HepG2 (cell line): ENCODE results near the gene NINL. TPM values are rescaled to one million over a fixed set of nuclear protein-coding genes. Genes with fewer than 3 reads are reported as not detected.

Experiments used
- ATAC-seq: fragments of 200-7000 bp; cut with Tn5 transposase; 3 replicates; pipeline ENCODE4 v1.9.1; 2020; ENCODE audit warnings: mild to moderate bottlenecking, moderate library complexity
- BruUV-seq: library from RNA; stranded (reverse); fragments of 400-500 nt; replicated peaks from 2 replicates; lab custom pipeline; 2021; lab: Mats Ljungman, UMichigan
- CTCF ChIA-PET: fragments of 300-600 bp; formaldehyde crosslinking; extraction: SDS; loops from one replicate; lab custom pipeline; 2021; ENCODE audit warnings: low total read pairs, inconsistent platforms, low intra/inter-chr PET ratio; lab: Yijun Ruan, JAX
- POLR2A ChIA-PET: fragments of 350-600 bp; sonication (Branson Sonifier 250); formaldehyde crosslinking; loops from one replicate; lab custom pipeline; 2020; ENCODE audit warnings: antibody characterized with exemption, inconsistent platforms; lab: Yijun Ruan, JAX
- DNase-seq: peaks from one replicate; pipeline ENCODE4 v3.0.0-alpha.2; 2015; ENCODE audit warnings: low spot score
- FAIRE-seq: peaks from 3 replicates; lab custom pipeline; 2011; peaks lifted over from hg19 to GRCh38; lab: Jason Lieb, UNC
- H2AFZ ChIP-seq: one replicate; pipeline ENCODE4 v1.6.1; 2011; ENCODE audit warnings: low read length, inconsistent platforms
- H3K27ac ChIP-seq: fragments of 300-600 bp; 3 replicates; pipeline ENCODE4 v1.8.0; 2011; ENCODE audit warnings: mixed run types, mild to moderate bottlenecking, mixed read lengths, low read length, inconsistent platforms; ENCODE audit not compliant: insufficient read depth; ENCODE audit errors: extremely low read length
- H3K27me3 ChIP-seq, 2 experiments: fragments of 200-600 bp in 1 of 2; 2 replicates in 1 of 2; 3 replicates in 1 of 2; pipeline versions ENCODE4 v1.6.0 to v1.8.0; 2011; ENCODE audit warnings: low read length in 2 of 2, mild to moderate bottlenecking in 2 of 2, moderate library complexity in 2 of 2, inconsistent platforms in 1 of 2; ENCODE audit not compliant: insufficient read depth in 2 of 2, control insufficient read depth in 1 of 2
- H3K36me3 ChIP-seq, 2 experiments: fragments of 200-600 bp in 1 of 2; replicated peaks in 1 of 2; 2 replicates in 1 of 2; 3 replicates in 1 of 2; pipeline versions ENCODE4 v1.5.1 to v1.8.0; 2011; ENCODE audit warnings: low read length in 2 of 2, inconsistent platforms in 1 of 2; ENCODE audit not compliant: insufficient read depth in 2 of 2, control insufficient read depth in 1 of 2
- H3K4me1 ChIP-seq: 2 replicates; pipeline ENCODE4 v1.5.1; 2012; ENCODE audit warnings: low read length, inconsistent platforms; ENCODE audit not compliant: insufficient read depth
- H3K4me2 ChIP-seq: 2 replicates; pipeline ENCODE4 v1.6.0; 2011; ENCODE audit warnings: low read depth, low read length, inconsistent platforms
- H3K4me3 ChIP-seq, 3 experiments: fragments of 200-600 bp in 1 of 3; sonication (generic), shearing (Covaris generic) in 1 of 3; replicated peaks in 1 of 3; 2 replicates each; pipeline ENCODE4 v1.5.1; 2011 to 2016; ENCODE audit warnings: low read length in 3 of 3, inconsistent platforms in 2 of 3, low read depth in 2 of 3, mild to moderate bottlenecking in 2 of 3, control low read depth in 1 of 3, mixed read lengths in 1 of 3; ENCODE audit not compliant: insufficient read depth in 1 of 3
- H3K79me2 ChIP-seq: one replicate; pipeline ENCODE4 v1.6.1; 2011; ENCODE audit warnings: low read length, inconsistent platforms; ENCODE audit not compliant: insufficient read depth
- H3K9ac ChIP-seq: 2 replicates; pipeline ENCODE4 v1.6.0; 2011; ENCODE audit warnings: mild to moderate bottlenecking, low read depth, low read length, inconsistent platforms; ENCODE audit not compliant: insufficient read depth
- H3K9me3 ChIP-seq: 2 replicates; pipeline ENCODE4 v1.5.1; 2012; ENCODE audit warnings: mild to moderate bottlenecking, low read length
- H4K20me1 ChIP-seq: 2 replicates; pipeline ENCODE4 v1.6.0; 2011; ENCODE audit warnings: inconsistent platforms, mild to moderate bottlenecking, low read length, moderate library complexity; ENCODE audit not compliant: insufficient read depth
- AGO2 ChIP-seq: fragments of 200-400 bp; formaldehyde crosslinking; optimal IDR thresholded peaks from 2 replicates; pipeline ENCODE3; 2017; ENCODE audit warnings: mild to moderate bottlenecking, low read depth, low read length, moderate library complexity
- BCL6 ChIP-seq: IDR thresholded peaks from 2 replicates; pipeline ENCODE4 v1.6.1; 2016; ENCODE audit warnings: missing genetic modification reagents, missing compliant biosample characterization
- PRDM10 ChIP-seq: sonication (generic); formaldehyde crosslinking; IDR thresholded peaks from 2 replicates; pipeline ENCODE4 v1.4.0; 2020; ENCODE audit warnings: low read depth, missing genetic modification reagents
- RBM22 ChIP-seq: fragments of 200-400 bp; formaldehyde crosslinking; optimal IDR thresholded peaks from 2 replicates; pipeline ENCODE3; 2017; ENCODE audit warnings: mild to moderate bottlenecking, low read length, moderate library complexity
- SNRNP70 ChIP-seq: fragments of 200-400 bp; formaldehyde crosslinking; IDR thresholded peaks from 2 replicates; pipeline ENCODE4 v1.6.1; 2017; ENCODE audit warnings: mild to moderate bottlenecking, low read depth, low read length, moderate library complexity
- XBP1 ChIP-seq: sonication (generic); formaldehyde crosslinking; IDR thresholded peaks from 2 replicates; pipeline ENCODE4 v1.5.0; 2020; ENCODE audit warnings: missing genetic modification reagents
- ZBTB1 ChIP-seq: sonication (generic); formaldehyde crosslinking; IDR thresholded peaks from 2 replicates; pipeline ENCODE4 v1.4.0; 2020; ENCODE audit warnings: missing genetic modification reagents, borderline replicate concordance
- ZBTB14 ChIP-seq: sonication (generic); formaldehyde crosslinking; IDR thresholded peaks from 2 replicates; pipeline ENCODE4 v1.4.0; 2020; ENCODE audit warnings: missing genetic modification reagents
- ZNF17 ChIP-seq: sonication (generic); formaldehyde crosslinking; IDR thresholded peaks from 2 replicates; pipeline ENCODE4 v1.5.0; 2020; ENCODE audit warnings: mild to moderate bottlenecking, missing genetic modification reagents
- WGBS: methylation state at CpG from one replicate; pipeline ENCODE4 v1.1.6; 2017; ENCODE audit warnings: low lambda C conversion rate; 5-methylcytosine and 5-hydroxymethylcytosine counted together
- in situ Hi-C: cut with HindIII; loops from 2 replicates; pipeline ENCODE4 v1.10.0; 2017; ENCODE audit warnings: low pct_unique_long_range_greater_than_20kb; ENCODE audit not compliant: extremely low pct_ligation_motif_present
- intact Hi-C: fragments of 100-400 bp; cut with micrococcal nuclease; formaldehyde crosslinking; loops from one replicate; pipeline ENCODE4 v1.10.0; 2022; ENCODE audit not compliant: unreplicated experiment
- polyA plus RNA-seq, 8 experiments: library from polyadenylated mRNA; depleted of rRNA in 3 of 8; stranded (reverse) in 7 of 8; unstranded in 1 of 8; fragments of >200 nt; fragmentation: Illumina TruSeq in 4 of 8; extraction: Trizol in 4 of 8; gene quantifications; 2 replicates each; pipeline versions ENCODE4 v1.2.1 to v1.2.3, GENCODE V29; 2011 to 2016; ENCODE audit warnings: low read depth in 4 of 8, missing spikeins in 1 of 8, mixed read lengths in 1 of 8; ENCODE audit not compliant: insufficient read depth in 1 of 8
- total RNA-seq, 5 experiments: library from RNA; depleted of rRNA; stranded (reverse); fragments of >200 nt; fragmentation: Illumina TruSeq; extraction: Trizol; gene quantifications; 2 replicates each; pipeline ENCODE4 v1.2.3, GENCODE V29; 2016; ENCODE audit warnings: low read depth in 1 of 5

The NINL gene
- total and polyA plus RNA-seq, 2 of the 13 experiments (the other 11 are each of a cell fraction or from before 2014, with no cell fraction given), result 32.3 to 34.3 TPM

GRCh38 chr20:25454153-25454900, 131.0 kb downstream of the NINL start:
- POLR2A ChIA-PET, result no interaction called here
- 93% methylated on average over 15 of the region's 15 CpGs for WGBS
- Histone ChIP-seq H2AFZ (no peak overlapping the region), H3K9me3 (no peaks in the 10 kb centered on the region), H4K20me1 (no peaks in the 10 kb centered on the region), H3K4me3 (no peak overlapping the region), H3K9ac (no peak overlapping the region), H3K27ac (no peak overlapping the region), H3K79me2 (no peaks in the 10 kb centered on the region), H3K36me3 (peaks cover 36 to 48% of the 10 kb centered on the region in 2 experiments), H3K4me2 (no peak overlapping the region), H3K27me3 (no peaks in the 10 kb centered on the region), H3K4me1 (no peaks in the 10 kb centered on the region)
- intact Hi-C loops (no loop called here), in situ Hi-C loops (no loop called here)
- BruUV-seq, result no TSS peak
- FAIRE-seq (no peak), DNase-seq (no peak), ATAC-seq (peak; percentile 8)
- TF ChIP-seq BCL6, result no peak
- no peak for TF ChIP-seq PRDM10 (CRISPR knock-in tag)
- TF ChIP-seq AGO2, result peak; percentile 49
- peak; percentile 17 for TF ChIP-seq RBM22
- TF ChIP-seq ZNF17 (CRISPR knock-in tag), result no peak
- TF ChIP-seq ZBTB14 (CRISPR knock-in tag), result no peak
- no peak for TF ChIP-seq ZBTB1 (CRISPR knock-in tag)
- TF ChIP-seq SNRNP70, result no peak
- no peak for TF ChIP-seq XBP1 (CRISPR knock-in tag)
- CTCF ChIA-PET, result no interaction called here
